ENCODE results near the gene SLK.

The SLK gene

GRCh38 chr10:104056619-104057273, 89.8 kb downstream of the SLK start:
- DNase-seq, result no peak

GRCh38 chr10:104057717-104058116, 90.8 kb downstream of the SLK start:
- DNase-seq, result no peak

- DNase-seq, result no peak
These were observed 92.4 kb downstream of the SLK start for GRCh38 chr10:104059364-104059763.

- no peak for DNase-seq
These were observed 94.3 kb downstream of the SLK start for GRCh38 chr10:104061196-104061595.

- DNase-seq, result no peak
These were observed 98.8 kb downstream of the SLK start for GRCh38 chr10:104065748-104066147.

- no peak for DNase-seq
These were observed 100.0 kb downstream of the SLK start for GRCh38 chr10:104066945-104067344.

GRCh38 chr10:104067525-104067924, 100.6 kb downstream of the SLK start:
- DNase-seq, result no peak

GRCh38 chr10:104069613-104070012, 102.7 kb downstream of the SLK start:
- no peak for DNase-seq

GRCh38 chr10:104072786-104073185, 105.8 kb downstream of the SLK start:
- DNase-seq, result no peak

GRCh38 chr10:104074505-104074904, 107.6 kb downstream of the SLK start:
- DNase-seq, result no peak

GRCh38 chr10:104076743-104077160, 109.8 kb downstream of the SLK start:
- DNase-seq, result no peak

- no peak for DNase-seq
These were observed 110.3 kb downstream of the SLK start for GRCh38 chr10:104077247-104077646.

- no peak for DNase-seq
These were observed 110.8 kb downstream of the SLK start for GRCh38 chr10:104077663-104078151.
